Heart right ventricle (tissue), 16 donors: Measurements from ENCODE around the gene SLX4IP. TPM values are rescaled to one million over a fixed set of nuclear protein-coding genes. Genes with fewer than 3 reads are reported as not detected.
A peak's percentile ranks its signal among the peaks of the same experiment; 100 is the strongest.

ENCODE experiments used
- ATAC-seq, 8 donors: fragments of 200-7000 bp; cut with Tn5 transposase; one replicate each; pipeline ENCODE4 v1.9.1; 2020; ENCODE audit warnings: mild to moderate bottlenecking in 8 of 8, moderate library complexity in 8 of 8, moderate number of reproducible peaks in 1 of 8
- DNase-seq, 2 donors: peaks; one replicate each; pipeline ENCODE4 v3.0.0-alpha.2; 2020
- H3K27ac ChIP-seq, 10 donors: fragments of 200-600 bp; sonication (generic) in 2 of 10; one replicate each; pipeline versions ENCODE4 v1.5.0 to v1.8.0; 2020 to 2022; ENCODE audit warnings: mild to moderate bottlenecking in 3 of 10
- H3K27me3 ChIP-seq, 7 donors: fragments of 200-600 bp; one replicate each; pipeline ENCODE4 v1.8.0; 2021 to 2022; ENCODE audit warnings: mild to moderate bottlenecking in 2 of 7
- H3K36me3 ChIP-seq, 9 donors: fragments of 200-600 bp; sonication (generic) in 1 of 9; one replicate each; pipeline versions ENCODE4 v1.5.0 to v1.8.0; 2020 to 2022; ENCODE audit warnings: mild to moderate bottlenecking in 2 of 9
- H3K4me1 ChIP-seq, 9 donors: fragments of 200-600 bp; sonication (generic) in 1 of 9; one replicate each; pipeline versions ENCODE4 v1.5.0 to v1.8.0; 2020 to 2022; ENCODE audit warnings: mild to moderate bottlenecking in 4 of 9
- H3K4me3 ChIP-seq, 10 donors: fragments of 200-600 bp; sonication (generic) in 2 of 10; one replicate each; pipeline versions ENCODE4 v1.5.0 to v1.8.0; 2020 to 2022; ENCODE audit warnings: mild to moderate bottlenecking in 7 of 10, moderate library complexity in 2 of 10
- H3K9me3 ChIP-seq, 11 donors: fragments of 200-600 bp in 10 of 11; sonication (generic) in 2 of 11; one replicate each; pipeline versions ENCODE4 v1.5.0 to v1.8.0; 2013 to 2022; ENCODE audit warnings: mild to moderate bottlenecking in 2 of 11, control low read depth in 1 of 11, moderate library complexity in 1 of 11
- CTCF ChIP-seq, 9 donors: fragments of 200-600 bp; sonication (generic) in 2 of 9; IDR thresholded peaks; one replicate each; pipeline versions ENCODE4 v1.5.0 to v1.8.0; 2021 to 2022; ENCODE audit warnings: antibody characterized with exemption in 9 of 9, mild to moderate bottlenecking in 5 of 9, moderate library complexity in 1 of 9
- WGBS, 2 donors: extraction: QIAGEN DNeasy Blood & Tissue Kit; methylation state at CpG; one replicate each; pipeline ENCODE4 v1.1.7; 2013; ENCODE audit warnings: inconsistent platforms in 1 of 2; 5-methylcytosine and 5-hydroxymethylcytosine counted together
- intact Hi-C, 10 donors: fragments of 100-400 bp; cut with DNase I; formaldehyde crosslinking; loops; one replicate each; pipeline versions ENCODE4 v1.11.1 to v1.14.2; 2022
- polyA plus RNA-seq, 2 donors: library from polyadenylated mRNA; stranded (reverse); fragments of 200-250 nt; gene quantifications; one replicate each; pipeline ENCODE4 v1.2.3, GENCODE V29; 2013
- total RNA-seq, 10 donors: library from RNA; stranded (reverse); fragmentation: NEBNext Ultra II Directional in 3 of 10; extraction: Animal tissue kit (Norgen Biotek cat#: 25700) in 3 of 10; gene quantifications; one replicate each; pipeline versions ENCODE4 v1.2.1 to v1.2.4, GENCODE V29; 2021 to 2023
- donor health status: Arrhythmogenic right ventricular cardiomyopathy.
- donor health status: ischemic (EF 13 %, LVEDD 7.1; RV severe dilation, severe dysfunction).
- donor health status: healthy with polysubstance abuse.
- donor health status: DM: no; HTN: yes; CAD: no.
- donor health status: DM: no; HTN: no; CAD: no.
- donor health status: ischemic (EF 25% LVEDD 6.9; RV normal size, moderate dysfunction).
- donor health status: ischemic (EF 25% LVEDD 5.7; RV mildly dilated, moderate dysfunction).
- donor health status: healthy.
- donor health status: DM: yes; HTN: yes; CAD: no.
- donor health status: Ischemic cardiomyopathy.
- donor health status: ischemic (EF 35%, LVEDD 5.7; RV mildly dilated, moderate dysfunction).
- donor health status: nonischemic (EF 11% LVEDD 7.7; RV severe dilation, severe dysfunction).
- donor health status: DM: yes; HTN: yes; CAD: no.
- donor health status: PGD.
- donor health status: ischemic (EF 29% LVEDD 5.4; RV normal size, mild dysfunction).
- donor health status: nonischemic (EF 23%, LVEDD 6.1; RV moderate dilation, normal function).

SLX4IP gene
- total and polyA plus RNA-seq, 12 donors, result 0.71 to 3.1 (median 2.6) TPM

GRCh38 chr20:10475225-10475624 is 40.1 kb downstream of the SLX4IP start:
- no peak overlapping the region for H3K4me3 ChIP-seq
- peaks cover 0 to 5% (median 0%) of the 10 kb centered on the region in 11 donors for H3K9me3 ChIP-seq
- H3K27ac ChIP-seq, result peak overlapping the region in 6 of 10 donors; percentile 5 to 73 (median 50)
- intact Hi-C loops, result loop anchor here in 2 of 10 donors (10.0 kb wide), 2 partner anchors 180 to 1070 kb away; no protein-coding TSS in a partner anchor
- DNase-seq, result no peak
- WGBS, 2 donors, result 79 to 84% methylated on average over 2 of the region's 2 CpGs
- peak in 5 of 8 donors; percentile 6 to 47 (median 38) for ATAC-seq
- H3K4me1 ChIP-seq, result peaks cover 0 to 47% (median 22%) of the 10 kb centered on the region in 9 donors
- H3K27me3 ChIP-seq, result no peaks in the 10 kb centered on the region
- no peaks in the 10 kb centered on the region for H3K36me3 ChIP-seq
- TF ChIP-seq CTCF (IDR thresholded peaks at IDR 0.05), result no peak

GRCh38 chr20:10476319-10476724 is 41.2 kb downstream of the SLX4IP start:
- DNase-seq, result no peak
- H3K27me3 ChIP-seq, result no peaks in the 10 kb centered on the region
- TF ChIP-seq CTCF (IDR thresholded peaks at IDR 0.05), result peak in 1 of 9 donors; percentile 22
- ATAC-seq, result peak in 6 of 8 donors; percentile 32 to 71 (median 48)
- H3K36me3 ChIP-seq, result no peaks in the 10 kb centered on the region
- H3K4me3 ChIP-seq, result no peak overlapping the region
- intact Hi-C loops, result loop anchor here in 2 of 10 donors (10.0 kb wide), 2 partner anchors 178 to 1068 kb away; no protein-coding TSS in a partner anchor
- H3K9me3 ChIP-seq, result peaks cover 0 to 5% (median 0%) of the 10 kb centered on the region in 11 donors
- peaks cover 0 to 44% (median 21%) of the 10 kb centered on the region in 9 donors for H3K4me1 ChIP-seq
- 73 to 79% methylated on average over 3 of the region's 3 CpGs for WGBS, 2 donors
- no peak overlapping the region for H3K27ac ChIP-seq

- ATAC-seq, result no peak
- 94 to 97% methylated on average over 1 of the region's 1 CpG for WGBS, 2 donors
- no peaks in the 10 kb centered on the region for H3K36me3 ChIP-seq
Observed at GRCh38 chr20:10478205-10478604, 43.1 kb downstream of the SLX4IP start.

GRCh38 chr20:10478930-10479329 is 43.8 kb downstream of the SLX4IP start:
- intact Hi-C loops, result loop anchor here in 2 of 10 donors (10.0 kb wide), 2 partner anchors 176 to 1066 kb away; no protein-coding TSS in a partner anchor
- no peak overlapping the region for H3K4me3 ChIP-seq
- no peaks in the 10 kb centered on the region for H3K36me3 ChIP-seq
- no peak overlapping the region for H3K27ac ChIP-seq
- DNase-seq, result no peak
- no peaks in the 10 kb centered on the region for H3K27me3 ChIP-seq
- 90 to 92% methylated on average over 4 of the region's 4 CpGs for WGBS, 2 donors
- no peak for TF ChIP-seq CTCF (IDR thresholded peaks at IDR 0.05)
- no peaks in the 10 kb centered on the region for H3K9me3 ChIP-seq
- no peak for ATAC-seq
- H3K4me1 ChIP-seq, result peaks cover 0 to 33% (median 18%) of the 10 kb centered on the region in 9 donors

More at GRCh38 chr20:10478205-10478604, 43.1 kb downstream of the SLX4IP start:
- H3K4me3 ChIP-seq, result no peak overlapping the region
- no peaks in the 10 kb centered on the region for H3K9me3 ChIP-seq
- intact Hi-C loops, result loop anchor here in 2 of 10 donors (10.0 kb wide), 2 partner anchors 177 to 1067 kb away; no protein-coding TSS in a partner anchor
- DNase-seq, result no peak
- peaks cover 0 to 40% (median 19%) of the 10 kb centered on the region in 9 donors for H3K4me1 ChIP-seq
- no peaks in the 10 kb centered on the region for H3K27me3 ChIP-seq
- TF ChIP-seq CTCF (IDR thresholded peaks at IDR 0.05), result no peak
- H3K27ac ChIP-seq, result no peak overlapping the region
